ACC112 (cell line): ENCODE data around the gene GAPVD1.
"Not testable (repeated sequence)": the region's sequence is repeated elsewhere in the genome, so short reads cannot be mapped to it uniquely, and the experiment has no call there.

Experiments
- H2AFZ ChIP-seq: fragments of 200-600 bp; sonication (generic); one replicate; pipeline ENCODE4 v1.6.0; 2017; ENCODE audit warnings: antibody characterized with exemption, low read length; ENCODE audit not compliant: unreplicated experiment
- H3K27ac ChIP-seq: fragments of 200-600 bp; sonication (generic); 2 replicates; pipeline ENCODE4 v1.5.1; 2014; ENCODE audit warnings: low read depth, mild to moderate bottlenecking, antibody characterized with exemption, low read length, moderate library complexity
- H3K27me3 ChIP-seq: fragments of 200-600 bp; sonication (generic); 2 replicates; pipeline ENCODE4 v1.6.1; 2014; ENCODE audit warnings: mild to moderate bottlenecking, antibody characterized with exemption, low read length, moderate library complexity, mixed read lengths; ENCODE audit not compliant: insufficient read depth
- H3K36me3 ChIP-seq: fragments of 200-600 bp; sonication (generic); 2 replicates; pipeline ENCODE4 v1.6.1; 2016; ENCODE audit warnings: mild to moderate bottlenecking, antibody characterized with exemption, low read length, moderate library complexity, mixed read lengths; ENCODE audit not compliant: insufficient read depth
- H3K4me1 ChIP-seq: fragments of 200-600 bp; sonication (generic); one replicate; pipeline ENCODE4 v1.6.1; 2016; ENCODE audit warnings: low read length, mixed read lengths; ENCODE audit not compliant: insufficient read depth, unreplicated experiment, control insufficient read depth
- H3K4me3 ChIP-seq: fragments of 200-600 bp; sonication (generic); 2 replicates; pipeline ENCODE4 v1.5.1; 2014; ENCODE audit warnings: mild to moderate bottlenecking, low read depth, low read length
- H3K79me2 ChIP-seq: fragments of 200-600 bp; sonication (generic); one replicate; pipeline ENCODE4 v1.6.0; 2016; ENCODE audit warnings: low read length; ENCODE audit not compliant: control insufficient read depth, unreplicated experiment, insufficient read depth

Gene GAPVD1

GRCh38 chr9:125393426-125393825 lies 131.8 kb downstream of the GAPVD1 start:
- no peak overlapping the region for H3K4me3 ChIP-seq
- H3K4me1 ChIP-seq, result peaks cover 2% of the 10 kb centered on the region
- H3K36me3 ChIP-seq, result no peaks in the 10 kb centered on the region
- no peak overlapping the region for H2AFZ ChIP-seq
- H3K27me3 ChIP-seq, result no peaks in the 10 kb centered on the region
- no peaks in the 10 kb centered on the region for H3K79me2 ChIP-seq
- H3K27ac ChIP-seq, result no peak overlapping the region

- Histone ChIP-seq H3K4me3 (no peak overlapping the region), H3K79me2 (no peaks in the 10 kb centered on the region), H2AFZ (no peak overlapping the region), H3K36me3 (no peaks in the 10 kb centered on the region), H3K27me3 (no peaks in the 10 kb centered on the region), H3K27ac (no peak overlapping the region), H3K4me1 (peaks cover 2% of the 10 kb centered on the region)
These were observed 135.2 kb downstream of the GAPVD1 start for GRCh38 chr9:125396799-125397198.

GRCh38 chr9:125397736-125398135 lies 136.1 kb downstream of the GAPVD1 start:
- Histone ChIP-seq H3K36me3 (no peaks in the 10 kb centered on the region), H3K27ac (no peak overlapping the region), H3K4me1 (peaks cover 2% of the 10 kb centered on the region), H3K27me3 (no peaks in the 10 kb centered on the region), H3K4me3 (no peak overlapping the region), H2AFZ (no peak overlapping the region), H3K79me2 (no peaks in the 10 kb centered on the region)

GRCh38 chr9:125398243-125398642 lies 136.6 kb downstream of the GAPVD1 start:
- no peak overlapping the region for H2AFZ ChIP-seq
- H3K27me3 ChIP-seq, result no peaks in the 10 kb centered on the region
- H3K27ac ChIP-seq, result no peak overlapping the region
- no peaks in the 10 kb centered on the region for H3K36me3 ChIP-seq
- H3K79me2 ChIP-seq, result no peaks in the 10 kb centered on the region
- H3K4me3 ChIP-seq, result no peak overlapping the region
- H3K4me1 ChIP-seq, result peaks cover 2% of the 10 kb centered on the region

GRCh38 chr9:125399165-125399564 lies 137.5 kb downstream of the GAPVD1 start:
- no peaks in the 10 kb centered on the region for H3K79me2 ChIP-seq
- H3K4me3 ChIP-seq, result no peak overlapping the region
- no peak overlapping the region for H3K27ac ChIP-seq
- no peaks in the 10 kb centered on the region for H3K36me3 ChIP-seq
- no peaks in the 10 kb centered on the region for H3K4me1 ChIP-seq
- H2AFZ ChIP-seq, result no peak overlapping the region
- H3K27me3 ChIP-seq, result no peaks in the 10 kb centered on the region

- H3K79me2 ChIP-seq, result no peaks in the 10 kb centered on the region
- no peak overlapping the region for H3K27ac ChIP-seq
- no peak overlapping the region for H3K4me3 ChIP-seq
- H2AFZ ChIP-seq, result no peak overlapping the region
- no peaks in the 10 kb centered on the region for H3K27me3 ChIP-seq
- H3K4me1 ChIP-seq, result no peaks in the 10 kb centered on the region
- no peaks in the 10 kb centered on the region for H3K36me3 ChIP-seq
These were observed 138.0 kb downstream of the GAPVD1 start for GRCh38 chr9:125399666-125400065.

- not testable (repeated sequence) for H3K27ac ChIP-seq, H3K4me3 ChIP-seq, H2AFZ ChIP-seq, H3K36me3 ChIP-seq, H3K4me1 ChIP-seq, H3K79me2 ChIP-seq, H3K27me3 ChIP-seq
These were observed 138.6 kb downstream of the GAPVD1 start for GRCh38 chr9:125400232-125400631.

GRCh38 chr9:125400725-125401716 lies 139.4 kb downstream of the GAPVD1 start:
- Histone ChIP-seq H3K27ac (no peak overlapping the region), H3K79me2 (no peaks in the 10 kb centered on the region), H3K4me3 (no peak overlapping the region), H2AFZ (no peak overlapping the region), H3K36me3 (no peaks in the 10 kb centered on the region), H3K27me3 (no peaks in the 10 kb centered on the region), H3K4me1 (no peaks in the 10 kb centered on the region)

GRCh38 chr9:125404733-125405132 lies 143.1 kb downstream of the GAPVD1 start:
- Histone ChIP-seq H2AFZ (no peak overlapping the region), H3K27ac (no peak overlapping the region), H3K4me3 (no peak overlapping the region), H3K36me3 (no peaks in the 10 kb centered on the region), H3K79me2 (no peaks in the 10 kb centered on the region), H3K4me1 (no peaks in the 10 kb centered on the region), H3K27me3 (no peaks in the 10 kb centered on the region)

- Histone ChIP-seq H3K27me3 (no peaks in the 10 kb centered on the region), H3K79me2 (no peaks in the 10 kb centered on the region), H3K27ac (no peak overlapping the region), H3K4me3 (no peak overlapping the region), H3K4me1 (no peaks in the 10 kb centered on the region), H3K36me3 (no peaks in the 10 kb centered on the region), H2AFZ (no peak overlapping the region)
These were observed 144.5 kb downstream of the GAPVD1 start for GRCh38 chr9:125405938-125406809.
